Stimulated activated CD4-positive, alpha-beta T cell treated with anti-CD3 and anti-CD28 coated beads, Interleukin-12 subunit alpha, Interleukin-12 subunit beta, amount 100 ng/mL, for 24 hours (primary cell): ENCODE data around the gene ERBB3.
A peak's percentile ranks its signal among the peaks of the same experiment; 100 is the strongest.

ENCODE experiments used
- DNase-seq, 2 experiments: peaks; one replicate each; pipeline ENCODE4 v3.0.0-alpha.2; 2020; ENCODE audit warnings: low read depth in 2 of 2

Gene ERBB3

DNA sequence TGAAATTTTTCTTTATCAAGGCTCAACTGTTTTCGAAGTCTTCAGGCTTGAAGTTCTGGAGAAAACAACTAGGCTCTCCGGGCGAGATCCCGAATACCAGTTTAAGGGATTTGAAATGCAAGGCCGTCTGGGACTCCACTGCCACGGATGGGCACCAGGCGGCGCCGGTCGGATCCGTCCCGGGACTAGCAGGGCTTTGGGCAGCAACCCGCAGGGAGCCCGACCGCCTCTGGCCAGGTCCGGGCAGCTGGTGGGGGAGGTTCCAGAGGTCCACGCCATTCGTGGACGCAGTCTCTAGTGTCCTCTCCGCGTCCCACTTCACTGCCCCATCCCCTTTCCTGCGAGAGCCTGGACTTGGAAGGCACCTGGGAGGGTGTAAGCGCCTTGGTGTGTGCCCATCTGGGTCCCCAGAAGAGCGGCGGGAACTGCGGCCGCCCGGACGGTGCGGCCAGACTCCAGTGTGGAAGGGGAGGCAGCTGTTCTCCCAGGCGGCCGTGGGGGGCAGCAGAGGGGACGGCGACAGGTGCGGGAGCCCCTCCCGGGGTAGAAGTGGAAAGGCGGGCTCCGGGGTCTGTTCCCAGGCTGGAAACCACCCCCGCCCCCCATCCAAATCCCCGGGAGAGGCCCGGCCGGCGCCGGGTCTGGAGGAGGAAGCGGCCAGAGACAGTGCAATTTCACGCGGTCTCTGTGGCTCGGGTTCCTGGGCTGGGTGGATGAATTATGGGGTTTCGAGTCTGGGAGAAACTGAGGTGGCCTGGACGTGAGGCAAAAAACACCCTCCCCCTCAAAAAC is 838 bp upstream of the ERBB3 start:
- DNase-seq: peak in 1 of 2 experiments; percentile 53

DNA sequence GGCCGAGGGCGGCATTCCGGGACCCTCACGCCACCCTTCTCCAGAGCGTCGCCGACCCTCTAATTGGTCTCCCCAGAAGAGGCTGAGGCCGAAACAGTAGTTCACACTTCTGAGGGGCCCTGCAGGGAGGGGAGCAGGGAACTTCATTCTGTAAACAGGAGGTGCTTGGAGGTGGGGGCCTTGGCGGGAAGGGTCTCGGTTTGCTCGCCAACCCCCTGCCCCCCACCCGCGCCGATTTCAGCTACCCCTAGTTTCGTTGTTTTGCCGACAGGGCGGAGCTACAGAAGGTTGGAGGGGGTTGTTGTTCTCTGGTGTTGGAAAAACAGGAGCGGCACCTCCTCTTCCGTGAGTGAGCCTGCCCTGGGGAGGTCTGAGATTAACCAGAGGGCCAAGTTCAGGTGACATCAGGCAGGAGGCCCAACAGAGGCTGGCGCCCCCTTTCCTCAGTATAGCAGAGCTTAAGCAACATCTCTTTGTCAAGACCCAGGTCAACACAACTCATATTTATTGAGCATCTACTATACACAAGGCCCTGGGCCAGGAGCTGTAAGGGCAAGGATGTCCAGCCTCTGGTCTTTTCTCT is 682 bp downstream of the ERBB3 start:
- DNase-seq: no peak

DNA sequence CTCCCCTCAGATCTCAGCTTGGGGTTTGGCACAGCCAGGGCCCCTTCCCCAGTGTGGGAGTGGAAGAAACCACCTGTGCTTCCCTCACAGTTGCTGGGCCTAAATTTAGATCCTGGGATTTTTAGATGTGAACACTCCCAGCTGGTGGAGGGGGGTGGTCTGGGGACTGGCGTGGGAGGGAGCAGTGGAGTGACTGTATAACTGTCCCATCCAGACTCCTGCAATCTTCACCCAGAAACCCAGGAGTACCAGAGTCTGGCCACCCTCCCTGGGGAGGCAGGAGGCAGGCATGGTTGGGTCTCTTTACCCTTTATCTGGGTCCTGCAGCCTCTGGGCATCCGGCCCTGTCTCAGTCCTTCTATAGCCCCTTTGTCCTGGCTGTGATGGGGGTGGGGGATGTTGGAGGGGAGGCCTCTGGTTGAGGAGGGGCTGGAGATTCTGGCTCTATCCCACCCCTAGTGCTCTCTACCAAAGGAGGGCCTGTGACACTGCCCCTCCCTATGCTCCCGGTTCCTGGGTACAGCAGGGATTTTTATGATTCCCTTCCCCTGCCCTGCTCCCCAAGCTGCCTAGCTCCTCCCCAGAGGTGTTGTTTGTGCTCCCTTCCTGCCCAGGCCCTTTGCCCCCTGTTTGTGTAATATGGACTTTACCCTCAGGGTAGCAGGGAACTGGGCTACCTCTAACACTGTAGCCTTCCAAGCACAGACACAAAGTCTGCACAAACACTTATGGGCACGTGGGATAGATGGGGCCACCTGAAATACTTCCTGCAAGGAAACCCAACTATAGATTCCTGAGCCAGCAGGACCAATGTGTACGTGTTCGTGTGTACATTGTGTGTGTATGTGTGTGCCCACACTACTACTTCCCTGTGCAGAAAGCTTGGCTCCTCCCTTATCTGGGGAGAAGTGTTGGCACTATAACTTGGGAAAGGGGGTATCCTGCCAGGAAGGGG is 1.7 kb downstream of the ERBB3 start:
- DNase-seq: no peak

DNA sequence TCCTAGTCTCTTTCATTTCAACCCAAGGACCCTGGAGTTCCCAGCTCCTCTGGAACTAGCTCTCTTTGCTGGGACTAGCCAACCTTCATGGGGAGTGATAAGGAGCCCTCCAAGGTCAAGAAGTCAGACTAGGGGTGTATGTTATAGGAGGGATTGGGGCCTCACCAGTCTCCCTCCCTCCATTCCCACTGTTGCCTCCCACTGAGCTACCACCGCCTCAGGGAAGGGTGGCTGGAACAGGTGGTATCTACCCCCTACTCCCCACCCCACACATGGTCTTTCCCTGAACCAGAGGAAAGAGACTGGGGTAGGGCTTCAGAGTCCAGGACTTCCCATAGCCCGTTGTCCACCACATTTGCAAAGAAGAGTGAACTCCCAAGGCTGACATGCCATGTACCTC is 2.4 kb downstream of the ERBB3 start:
- DNase-seq: no peak

DNA sequence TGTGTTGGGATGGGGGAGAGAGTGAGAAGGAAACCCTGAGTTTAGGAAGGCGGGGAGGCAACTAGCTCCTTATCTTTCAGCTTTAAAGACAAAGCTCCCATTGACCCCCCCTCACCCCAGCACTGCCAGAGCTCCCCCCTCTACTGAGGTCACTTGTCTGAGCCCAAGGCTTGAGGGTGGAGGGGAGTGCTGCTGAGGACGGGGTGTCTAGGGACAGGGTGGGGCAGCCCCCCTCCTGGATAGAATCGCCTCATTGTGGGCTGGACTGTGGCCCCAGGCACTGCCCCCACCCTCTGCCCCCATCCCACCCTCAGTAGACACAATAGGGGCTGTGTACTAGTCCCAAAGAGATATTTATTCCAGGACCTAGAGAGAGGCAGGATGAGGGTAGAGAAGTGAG is 3.0 kb downstream of the ERBB3 start:
- no peak for DNase-seq

DNA sequence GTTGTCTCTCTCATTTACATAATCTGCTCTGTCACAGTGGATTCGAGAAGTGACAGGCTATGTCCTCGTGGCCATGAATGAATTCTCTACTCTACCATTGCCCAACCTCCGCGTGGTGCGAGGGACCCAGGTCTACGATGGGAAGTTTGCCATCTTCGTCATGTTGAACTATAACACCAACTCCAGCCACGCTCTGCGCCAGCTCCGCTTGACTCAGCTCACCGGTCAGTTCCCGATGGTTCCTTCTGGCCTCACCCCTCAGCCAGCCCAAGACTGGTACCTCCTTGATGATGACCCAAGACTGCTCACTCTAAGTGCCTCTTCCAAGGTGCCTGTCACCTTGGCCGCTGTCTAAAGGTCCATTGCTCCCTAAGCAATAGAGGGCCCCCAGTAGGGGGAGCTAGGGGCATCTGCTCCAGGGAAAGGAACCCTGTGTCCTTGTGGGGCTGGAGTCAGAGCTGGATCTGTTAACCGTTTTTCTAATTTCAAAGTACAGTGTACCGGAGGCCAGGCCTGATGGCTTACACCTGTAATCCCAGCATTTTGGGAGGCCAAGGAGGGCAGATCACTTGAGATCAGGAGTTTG is 5.1 kb downstream of the ERBB3 start:
- peak in 1 of 2 experiments; percentile 20 for DNase-seq

DNA sequence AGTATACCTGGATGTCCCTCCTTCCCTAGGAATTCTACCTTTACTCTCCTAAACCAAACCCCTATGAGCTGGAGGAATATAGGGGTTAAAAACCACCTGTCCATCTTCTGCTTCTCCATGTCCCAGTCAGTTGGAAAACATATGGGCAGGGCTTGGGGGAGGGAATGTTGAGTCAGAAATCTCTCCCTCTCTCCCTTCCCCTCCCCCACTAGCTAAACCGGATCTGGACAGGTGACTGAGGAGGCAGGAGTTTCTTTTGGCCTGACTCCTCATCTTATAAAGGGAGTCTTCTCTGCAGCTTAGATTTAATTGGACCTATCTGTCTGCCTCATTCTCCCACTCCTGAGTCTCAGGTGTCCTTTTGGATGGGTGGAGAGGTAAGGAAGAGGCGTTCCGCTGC is 6.1 kb downstream of the ERBB3 start:
- DNase-seq: no peak

DNA sequence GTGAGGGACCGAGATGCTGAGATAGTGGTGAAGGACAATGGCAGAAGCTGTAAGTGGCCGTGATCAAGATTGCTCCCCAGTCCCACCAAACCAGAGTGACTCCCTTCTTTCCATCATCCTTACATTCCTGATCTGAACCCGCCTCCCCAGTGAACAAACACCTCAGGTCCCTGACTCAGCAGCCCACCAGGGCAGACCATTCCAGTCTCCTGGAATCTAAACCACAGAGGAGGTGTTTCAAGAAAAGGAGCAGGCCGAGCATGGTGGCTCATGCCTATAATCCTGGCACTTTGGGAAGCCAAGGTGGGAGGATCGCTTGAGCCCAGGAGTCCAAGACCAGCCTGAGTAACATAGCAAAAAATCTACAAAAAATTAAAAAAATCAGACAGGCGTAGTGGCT is 6.6 kb downstream of the ERBB3 start:
- no peak for DNase-seq

DNA sequence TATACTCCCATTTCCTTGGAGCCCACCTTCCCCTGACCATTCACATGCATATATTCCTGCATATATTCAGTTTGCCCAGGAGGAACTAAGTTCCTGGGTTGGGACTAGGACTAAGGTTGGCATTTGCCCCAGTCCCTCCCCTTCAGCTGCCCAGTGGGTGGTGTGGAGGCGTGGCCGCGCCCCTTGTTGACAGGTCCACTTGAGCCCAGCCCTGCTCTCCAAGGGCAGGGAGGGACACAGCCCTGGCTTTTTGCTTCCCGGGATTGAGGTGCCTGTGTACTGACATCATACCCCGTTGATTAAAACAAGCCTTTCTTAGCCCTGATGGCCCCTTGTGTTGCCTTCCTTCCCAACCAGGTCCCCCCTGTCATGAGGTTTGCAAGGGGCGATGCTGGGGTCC is 7.3 kb downstream of the ERBB3 start:
- DNase-seq: no peak

DNA sequence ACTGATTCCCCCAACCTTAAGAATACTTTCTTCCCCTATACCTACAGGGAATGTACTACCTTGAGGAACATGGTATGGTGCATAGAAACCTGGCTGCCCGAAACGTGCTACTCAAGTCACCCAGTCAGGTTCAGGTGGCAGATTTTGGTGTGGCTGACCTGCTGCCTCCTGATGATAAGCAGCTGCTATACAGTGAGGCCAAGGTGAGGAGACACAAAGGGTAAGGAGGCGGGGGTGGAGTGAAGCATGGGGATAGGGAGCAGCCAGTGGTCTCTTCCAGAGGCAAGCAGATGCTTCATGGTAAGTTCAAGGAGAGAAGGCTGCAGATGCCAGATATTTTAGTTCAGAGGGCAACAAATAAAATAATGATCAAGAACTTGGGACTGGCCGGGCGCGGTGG is 17.8 kb downstream of the ERBB3 start:
- DNase-seq: no peak

DNA sequence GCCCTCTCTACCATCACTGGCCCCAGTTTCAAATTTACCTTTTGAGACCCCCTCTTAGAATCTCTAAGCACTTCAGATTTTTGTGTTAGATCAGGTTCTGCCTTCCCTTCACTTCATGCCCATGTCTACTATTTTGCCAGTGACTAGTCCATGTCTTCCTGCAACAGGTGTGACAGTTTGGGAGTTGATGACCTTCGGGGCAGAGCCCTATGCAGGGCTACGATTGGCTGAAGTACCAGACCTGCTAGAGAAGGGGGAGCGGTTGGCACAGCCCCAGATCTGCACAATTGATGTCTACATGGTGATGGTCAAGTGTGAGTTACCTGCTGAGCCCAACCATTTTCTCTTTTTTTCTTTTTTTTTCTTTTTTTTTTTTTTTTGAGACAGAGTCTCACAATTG is 18.6 kb downstream of the ERBB3 start:
- DNase-seq: no peak

DNA sequence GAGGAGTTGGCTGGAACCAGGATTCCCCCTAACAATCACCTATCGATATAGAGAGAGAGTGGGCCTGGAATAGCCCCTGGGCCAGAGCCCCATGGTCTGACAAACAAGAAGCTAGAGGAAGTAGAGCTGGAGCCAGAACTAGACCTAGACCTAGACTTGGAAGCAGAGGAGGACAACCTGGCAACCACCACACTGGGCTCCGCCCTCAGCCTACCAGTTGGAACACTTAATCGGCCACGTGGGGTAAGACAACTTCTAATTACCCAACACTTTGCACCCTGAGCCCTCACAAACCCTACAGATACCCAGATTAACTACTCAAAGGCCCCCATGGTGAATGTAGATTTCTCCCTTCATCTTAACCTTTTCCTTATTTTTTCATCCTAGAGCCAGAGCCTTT is 19.8 kb downstream of the ERBB3 start:
- no peak for DNase-seq

DNA sequence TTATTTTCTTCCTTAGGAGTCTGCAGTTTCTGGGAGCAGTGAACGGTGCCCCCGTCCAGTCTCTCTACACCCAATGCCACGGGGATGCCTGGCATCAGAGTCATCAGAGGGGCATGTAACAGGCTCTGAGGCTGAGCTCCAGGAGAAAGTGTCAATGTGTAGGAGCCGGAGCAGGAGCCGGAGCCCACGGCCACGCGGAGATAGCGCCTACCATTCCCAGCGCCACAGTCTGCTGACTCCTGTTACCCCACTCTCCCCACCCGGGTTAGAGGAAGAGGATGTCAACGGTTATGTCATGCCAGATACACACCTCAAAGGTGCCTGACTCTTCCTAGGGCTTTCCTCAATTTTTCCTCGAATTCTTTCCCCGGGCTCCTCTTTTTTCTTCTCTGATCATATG is 21.1 kb downstream of the ERBB3 start:
- no peak for DNase-seq

DNA sequence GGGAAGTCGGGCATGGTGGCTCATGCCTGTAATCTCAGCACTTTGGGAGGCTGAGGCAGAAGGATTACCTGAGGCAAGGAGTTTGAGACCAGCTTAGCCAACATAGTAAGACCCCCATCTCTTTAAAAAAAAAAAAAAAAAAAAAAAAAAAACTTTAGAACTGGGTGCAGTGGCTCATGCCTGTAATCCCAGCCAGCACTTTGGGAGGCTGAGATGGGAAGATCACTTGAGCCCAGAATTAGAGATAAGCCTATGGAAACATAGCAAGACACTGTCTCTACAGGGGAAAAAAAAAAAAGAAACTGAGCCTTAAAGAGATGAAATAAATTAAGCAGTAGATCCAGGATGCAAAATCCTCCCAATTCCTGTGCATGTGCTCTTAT is 22.7 kb downstream of the ERBB3 start:
- no peak for DNase-seq

DNA sequence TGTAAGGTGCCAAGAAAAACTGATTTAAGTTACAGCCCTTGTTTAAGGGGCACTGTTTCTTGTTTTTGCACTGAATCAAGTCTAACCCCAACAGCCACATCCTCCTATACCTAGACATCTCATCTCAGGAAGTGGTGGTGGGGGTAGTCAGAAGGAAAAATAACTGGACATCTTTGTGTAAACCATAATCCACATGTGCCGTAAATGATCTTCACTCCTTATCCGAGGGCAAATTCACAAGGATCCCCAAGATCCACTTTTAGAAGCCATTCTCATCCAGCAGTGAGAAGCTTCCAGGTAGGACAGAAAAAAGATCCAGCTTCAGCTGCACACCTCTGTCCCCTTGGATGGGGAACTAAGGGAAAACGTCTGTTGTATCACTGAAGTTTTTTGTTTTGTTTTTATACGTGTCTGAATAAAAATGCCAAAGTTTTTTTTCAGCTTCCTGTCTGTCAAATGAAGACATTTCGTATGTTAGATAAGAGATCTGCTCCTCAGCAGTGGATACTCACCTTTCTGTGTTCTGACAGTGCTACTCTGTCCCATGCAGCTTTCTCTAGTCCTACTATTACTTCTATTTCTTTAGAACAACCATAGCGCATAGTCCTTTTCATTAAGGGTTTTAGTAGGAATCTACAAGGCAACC is 23.2 kb downstream of the ERBB3 start:
- DNase-seq: no peak

DNA sequence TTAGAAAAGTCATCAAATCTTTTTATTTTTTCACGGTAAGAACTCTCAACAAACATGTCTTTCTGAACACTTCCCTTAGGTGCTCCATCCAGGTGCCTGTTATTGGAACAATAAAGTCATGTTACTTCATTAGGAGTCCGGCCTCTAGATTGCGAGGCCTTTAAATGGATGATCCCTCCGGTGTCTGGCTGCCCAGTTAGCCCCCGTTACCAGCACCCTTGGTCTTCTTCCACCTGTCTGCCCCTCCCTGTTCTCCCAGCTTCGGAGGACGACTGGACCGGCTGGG is 23.8 kb downstream of the ERBB3 start:
- no peak for DNase-seq

DNA sequence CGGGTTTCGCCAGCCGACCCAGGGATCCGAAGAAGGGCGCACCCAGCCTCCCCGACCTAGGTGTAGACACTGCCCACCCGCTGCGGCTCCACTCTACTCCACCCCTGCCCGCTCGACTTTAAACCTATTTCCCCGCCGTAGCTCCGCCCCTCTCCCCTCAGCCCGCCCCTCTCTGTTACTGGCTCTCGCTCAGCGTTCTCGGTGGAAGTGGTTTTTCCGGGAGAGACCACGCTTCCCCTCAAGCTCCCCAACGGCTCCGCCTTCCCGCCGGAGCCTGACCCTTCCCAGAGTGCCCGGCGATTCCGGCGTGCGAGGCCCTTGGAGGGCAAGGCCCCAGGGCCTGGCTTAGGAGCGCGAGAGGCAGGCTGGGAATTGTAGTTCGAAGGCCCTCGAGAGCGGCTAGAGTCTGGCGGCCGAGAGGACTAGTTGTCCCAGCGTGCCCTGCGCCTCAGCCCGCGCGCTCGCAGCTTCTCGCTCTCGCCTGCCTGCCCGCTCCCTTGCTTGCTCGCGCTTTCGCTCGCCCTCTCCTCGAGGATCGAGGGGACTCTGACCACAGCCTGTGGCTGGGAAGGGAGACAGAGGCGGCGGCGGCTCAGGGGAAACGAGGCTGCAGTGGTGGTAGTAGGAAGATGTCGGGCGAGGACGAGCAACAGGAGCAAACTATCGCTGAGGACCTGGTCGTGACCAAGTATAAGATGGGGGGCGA is 24.3 kb downstream of the ERBB3 start, which contains the start of gene PA2G4:
TSS of gene PA2G4 (plus strand) at position 451 of the 706 bp plus-strand sequence. CDS start at position 630, 179 bp downstream.
- peak; percentile 94 to 99 for DNase-seq

DNA sequence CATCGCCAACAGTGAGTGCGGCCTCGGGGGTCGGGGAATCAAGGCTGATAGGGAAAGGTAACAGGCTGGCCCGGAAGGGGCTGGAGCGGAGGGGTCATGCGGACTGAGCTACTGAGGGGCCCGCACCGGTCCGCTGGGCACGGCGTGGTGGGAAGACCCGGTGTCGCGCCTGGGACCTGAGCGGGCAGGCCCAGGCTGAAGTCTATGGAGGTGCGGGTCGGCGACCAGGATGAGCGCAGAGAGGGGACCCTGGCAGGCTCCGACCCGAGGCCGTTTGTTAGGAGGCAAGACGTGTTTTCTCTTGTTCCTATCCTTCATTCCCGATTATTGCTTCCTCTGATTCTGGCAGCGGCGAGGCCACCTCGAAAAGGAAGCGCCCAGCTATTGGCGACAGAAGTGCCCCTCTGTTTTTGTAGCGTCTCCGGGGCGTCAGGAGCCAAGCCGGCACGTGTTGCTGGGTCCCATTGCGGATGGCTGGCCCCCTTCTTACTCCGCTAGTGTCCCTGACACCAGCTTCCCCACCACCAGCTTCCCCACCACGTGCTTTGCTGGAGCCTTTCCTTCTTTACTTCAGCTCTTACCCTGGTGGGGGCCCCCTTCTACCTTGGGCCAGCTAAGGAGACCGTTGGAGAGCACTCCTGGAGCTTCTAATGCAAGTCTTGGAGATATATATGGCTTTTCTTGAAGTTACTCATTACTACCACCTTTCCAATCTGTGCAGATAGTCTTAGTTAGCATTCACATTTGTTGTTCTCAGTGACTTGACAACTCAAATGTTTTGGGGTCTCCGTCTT is 25.0 kb downstream of the ERBB3 start:
- DNase-seq: no peak

DNA sequence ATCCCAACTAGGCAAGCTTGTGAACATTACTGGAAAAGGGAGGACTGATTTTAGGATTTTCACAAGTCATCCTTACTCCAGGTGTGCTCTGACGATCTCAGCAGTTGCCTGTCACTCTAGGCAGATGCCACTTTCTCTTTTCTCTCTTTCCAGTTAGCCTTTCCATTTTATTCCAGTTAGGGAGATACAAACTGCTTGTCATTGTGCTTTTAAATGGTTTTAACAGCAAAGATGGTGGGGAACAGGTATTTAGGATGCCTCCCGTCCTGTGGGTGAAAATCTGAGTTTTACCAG is 25.6 kb downstream of the ERBB3 start:
- DNase-seq: no peak

DNA sequence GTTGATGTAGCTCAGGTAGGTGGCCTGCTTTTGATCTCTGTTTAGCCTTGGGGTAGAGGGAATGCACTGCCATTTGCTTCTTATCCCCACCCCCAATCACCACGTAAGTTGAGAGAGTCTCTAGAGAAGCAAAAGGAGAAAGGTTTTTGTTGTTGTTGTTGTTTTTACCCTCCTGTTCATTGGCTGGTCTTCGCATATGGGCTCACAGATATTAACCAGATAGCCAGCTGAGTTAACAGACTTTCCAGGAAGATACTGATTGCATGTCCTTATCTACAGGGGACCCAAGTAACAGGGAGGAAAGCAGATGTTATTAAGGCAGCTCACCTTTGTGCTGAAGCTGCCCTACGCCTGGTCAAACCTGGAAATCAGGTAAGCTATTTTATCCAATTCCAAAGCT is 27.3 kb downstream of the ERBB3 start:
- DNase-seq: no peak

DNA sequence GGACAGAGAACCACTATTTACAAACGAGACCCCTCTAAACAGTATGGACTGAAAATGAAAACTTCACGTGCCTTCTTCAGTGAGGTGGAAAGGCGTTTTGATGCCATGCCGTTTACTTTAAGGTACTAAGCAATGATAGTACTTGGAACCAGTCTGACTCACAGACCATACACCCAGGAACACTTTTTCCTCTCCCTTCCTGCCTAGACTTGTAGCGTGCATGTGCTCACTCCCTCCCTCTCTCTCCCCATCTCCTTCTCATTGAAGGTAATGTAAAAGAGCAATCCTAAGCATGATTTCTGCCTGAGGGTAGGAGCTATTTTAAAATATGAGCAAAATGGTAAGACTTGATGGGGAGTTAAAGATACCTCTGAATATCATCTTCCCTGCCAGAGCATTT is 30.6 kb downstream of the ERBB3 start:
- DNase-seq: no peak
